ENCODE measurements around the gene ZNF230. TPM values are rescaled to one million over a fixed set of nuclear protein-coding genes. Genes with fewer than 3 reads are reported as not detected.

The ZNF230 gene
- total RNA-seq, 1 donor from 2014 or later, result 3.9 TPM

GRCh38 chr19:44021221-44021620, 18.5 kb downstream of the ZNF230 start:
- DNase-seq (ENCODE audit: low read depth), result no peak
- Histone ChIP-seq H3K27me3 (ENCODE audit: control insufficient read depth, insufficient read depth, low read length) (no peaks in the 10 kb centered on the region), H3K4me3 (ENCODE audit: low read depth, low read length) (no peak overlapping the region), H3K36me3 (ENCODE audit: control insufficient read depth, insufficient read depth, low read length) (no peaks in the 10 kb centered on the region)
- no peak for TF ChIP-seq CTCF (IDR thresholded peaks at IDR 0.05; ENCODE audit: insufficient read depth, low read length, severe bottlenecking)
- FAIRE-seq, result no peak

- no peak for TF ChIP-seq CTCF (IDR thresholded peaks at IDR 0.05; ENCODE audit: insufficient read depth, low read length, severe bottlenecking)
- DNase-seq (ENCODE audit: low read depth), result no peak
- Histone ChIP-seq H3K27me3 (ENCODE audit: control insufficient read depth, insufficient read depth, low read length) (no peaks in the 10 kb centered on the region), H3K4me3 (ENCODE audit: low read depth, low read length) (peak overlapping the region; percentile 76), H3K36me3 (ENCODE audit: control insufficient read depth, insufficient read depth, low read length) (peaks cover 5% of the 10 kb centered on the region)
- FAIRE-seq, result no peak
Measured at GRCh38 chr19:44024900-44025216, 22.1 kb downstream of the ZNF230 start.

- H3K36me3 ChIP-seq (ENCODE audit: control insufficient read depth, insufficient read depth, low read length), result peaks cover 5% of the 10 kb centered on the region
- TF ChIP-seq CTCF (IDR thresholded peaks at IDR 0.05; ENCODE audit: insufficient read depth, low read length, severe bottlenecking), result no peak
- DNase-seq (ENCODE audit: low read depth), result peak; percentile 83
- H3K4me3 ChIP-seq (ENCODE audit: low read depth, low read length), result peak within 1 kb of the TSS; percentile 76
- no peaks in the 10 kb centered on the region for H3K27me3 ChIP-seq (ENCODE audit: control insufficient read depth, insufficient read depth, low read length)
- no peak for FAIRE-seq
Measured at GRCh38 chr19:44025217-44025936, 22.6 kb downstream of the ZNF230 start, which contains the start of gene ZNF222. Gene ZNF222, plus strand, starts transcription at chr19:44025379. Its CDS starts 58 bp downstream, at chr19:44025437.

- TF ChIP-seq CTCF (IDR thresholded peaks at IDR 0.05; ENCODE audit: insufficient read depth, low read length, severe bottlenecking), result no peak
- FAIRE-seq (no peak), DNase-seq (ENCODE audit: low read depth) (no peak)
- no peaks in the 10 kb centered on the region for H3K27me3 ChIP-seq (ENCODE audit: control insufficient read depth, insufficient read depth, low read length)
- no peak overlapping the region for H3K4me3 ChIP-seq (ENCODE audit: low read depth, low read length)
- peaks cover 7% of the 10 kb centered on the region for H3K36me3 ChIP-seq (ENCODE audit: control insufficient read depth, insufficient read depth, low read length)
Measured at GRCh38 chr19:44026622-44027021, 23.9 kb downstream of the ZNF230 start.

GRCh38 chr19:44032001-44032610, 29.3 kb downstream of the ZNF230 start:
- TF ChIP-seq CTCF (IDR thresholded peaks at IDR 0.05; ENCODE audit: insufficient read depth, low read length, severe bottlenecking), result no peak
- H3K36me3 ChIP-seq (ENCODE audit: control insufficient read depth, insufficient read depth, low read length), result peaks cover 7% of the 10 kb centered on the region
- no peak for FAIRE-seq
- H3K27me3 ChIP-seq (ENCODE audit: control insufficient read depth, insufficient read depth, low read length), result no peaks in the 10 kb centered on the region
- DNase-seq (ENCODE audit: low read depth), result no peak
- H3K4me3 ChIP-seq (ENCODE audit: low read depth, low read length), result no peak overlapping the region

Measured in bronchial epithelial cell (primary cell).